Stimulated activated naive CD8-positive, alpha-beta T cell treated with anti-CD3 and anti-CD28 coated beads, Interleukin-15, amount 100 ng/mL, for 72 hours (primary cell): ENCODE data around the gene FAM110A.
A peak's percentile ranks its signal among the peaks of the same experiment; 100 is the strongest.

Experiments
- ATAC-seq: fragments of 150-1000 bp; cut with Tn5 transposase; 2 replicates; pipeline ENCODE4 v1.10.0; 2021; ENCODE audit warnings: mild to moderate bottlenecking, moderate library complexity
- DNase-seq, 2 donors: peaks; one replicate each; pipeline ENCODE4 v3.0.0; 2021 to 2022
- H3K27ac Mint-ChIP-seq, 2 donors: one replicate each; pipeline ENCODE4 v1.8.0; 2022; ENCODE audit warnings: mild to moderate bottlenecking in 2 of 2, mixed read lengths in 2 of 2, moderate library complexity in 2 of 2
- H3K27me3 Mint-ChIP-seq: one replicate; pipeline ENCODE4 v1.8.0; 2022; ENCODE audit warnings: mixed read lengths
- H3K4me1 Mint-ChIP-seq: one replicate; pipeline ENCODE4 v1.8.0; 2022; ENCODE audit warnings: mild to moderate bottlenecking, mixed read lengths
- H3K4me3 Mint-ChIP-seq, 2 donors: one replicate each; pipeline ENCODE4 v1.8.0; 2022; ENCODE audit warnings: mild to moderate bottlenecking in 2 of 2, mixed read lengths in 2 of 2, moderate library complexity in 1 of 2
- H3K9me3 Mint-ChIP-seq, 2 donors: one replicate each; pipeline ENCODE4 v1.8.0; 2022; ENCODE audit warnings: mixed read lengths in 2 of 2

The FAM110A gene

DNA sequence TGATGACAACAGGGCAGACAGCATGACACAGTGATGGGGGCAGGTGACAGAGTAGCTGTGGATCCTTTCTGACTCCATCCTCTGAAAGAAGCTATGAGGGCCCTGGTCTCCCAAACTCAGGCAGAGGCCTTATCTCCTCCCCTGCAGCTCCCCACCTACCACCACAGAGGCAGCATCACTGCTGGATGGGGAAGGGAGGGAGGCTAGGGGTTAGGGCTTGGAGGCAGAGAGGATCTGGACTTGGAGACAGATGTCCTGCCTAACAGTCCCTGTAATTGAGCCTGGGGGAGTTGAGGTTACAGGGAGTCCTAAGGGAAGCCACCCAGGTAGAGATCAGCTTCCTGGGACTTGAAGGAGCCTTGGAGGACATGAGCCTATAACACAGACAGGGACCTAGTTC lies 37.9 kb downstream of the FAM110A start:
- no peaks in the 10 kb centered on the region for H3K27me3 Mint-ChIP-seq
- no peak for DNase-seq
- no peaks in the 10 kb centered on the region for H3K9me3 Mint-ChIP-seq
- ATAC-seq = no peak
- H3K27ac Mint-ChIP-seq = no peak overlapping the region
- no peak overlapping the region for H3K4me3 Mint-ChIP-seq
- no peaks in the 10 kb centered on the region for H3K4me1 Mint-ChIP-seq

- no peak for ATAC-seq
- Mint-ChIP-seq H3K27me3 (no peaks in the 10 kb centered on the region), H3K4me3 (no peak overlapping the region), H3K4me1 (no peaks in the 10 kb centered on the region), H3K9me3 (no peaks in the 10 kb centered on the region), H3K27ac (peak overlapping the region in 1 of 2 donors; percentile 85)
- DNase-seq = no peak
Measured at GRCh38 chr20:871948-872347, 38.4 kb downstream of the FAM110A start.

DNA sequence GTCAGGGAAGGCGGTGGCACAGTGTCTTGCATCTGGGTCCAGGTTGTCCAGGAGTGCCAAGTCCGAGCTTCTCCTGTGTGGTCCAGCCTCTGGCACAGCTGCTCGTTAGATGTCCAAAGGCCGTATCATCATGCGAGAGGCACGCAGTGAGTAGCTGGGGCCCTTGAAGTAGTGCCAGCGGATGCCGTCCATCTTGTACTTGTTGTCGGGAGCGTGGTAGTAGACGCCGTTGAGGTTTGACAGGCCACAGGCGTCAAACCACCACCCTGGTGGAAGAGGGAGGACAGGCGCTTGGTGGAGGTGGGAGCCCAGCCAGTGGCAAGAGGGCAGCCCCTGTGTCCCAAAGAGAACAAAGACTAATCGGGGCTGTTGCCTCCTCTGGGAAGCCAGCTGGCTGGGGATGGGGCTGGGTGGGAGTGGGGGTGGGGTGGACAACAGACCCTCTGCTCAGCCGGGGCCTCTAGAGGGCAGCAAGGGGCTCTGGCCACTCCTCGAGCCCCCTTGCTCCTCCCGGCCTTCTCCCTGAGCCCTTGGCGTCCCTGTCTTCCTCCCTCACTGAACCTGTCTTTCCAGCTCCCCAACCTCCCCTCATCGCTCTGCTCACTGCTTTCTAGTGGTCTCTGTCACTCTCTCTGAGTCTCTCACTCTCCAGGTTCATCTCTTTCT lies 39.5 kb downstream of the FAM110A start:
- Mint-ChIP-seq H3K27me3 (no peaks in the 10 kb centered on the region), H3K27ac (no peak overlapping the region), H3K9me3 (no peaks in the 10 kb centered on the region), H3K4me3 (no peak overlapping the region), H3K4me1 (no peaks in the 10 kb centered on the region)
- DNase-seq (no peak), ATAC-seq (no peak)

GRCh38 chr20:873875-874607 lies 40.5 kb downstream of the FAM110A start:
- no peak for DNase-seq
- Mint-ChIP-seq H3K4me1 (no peaks in the 10 kb centered on the region), H3K27ac (no peak overlapping the region), H3K27me3 (no peaks in the 10 kb centered on the region), H3K9me3 (no peaks in the 10 kb centered on the region), H3K4me3 (no peak overlapping the region)
- ATAC-seq = peak; percentile 73

DNA sequence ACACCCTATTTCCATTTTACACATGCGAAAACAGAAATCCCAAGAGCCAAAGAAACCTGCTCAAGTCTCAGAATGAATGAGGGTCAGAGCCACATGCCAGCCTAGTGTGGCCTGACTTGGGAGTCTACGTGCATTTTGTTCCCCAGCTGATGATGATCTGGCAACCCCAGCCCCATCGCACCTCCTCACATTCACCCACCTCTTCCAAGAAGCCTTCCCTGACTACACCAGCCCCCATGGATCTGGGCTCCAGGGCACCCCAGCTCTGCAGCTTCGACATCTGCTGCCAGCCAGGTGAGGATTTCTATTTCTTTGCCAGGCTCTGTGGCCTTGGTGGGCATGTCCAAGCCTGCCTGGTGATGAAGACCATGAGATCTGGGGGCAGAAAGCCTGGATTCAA lies 41.6 kb downstream of the FAM110A start:
- DNase-seq (no peak), ATAC-seq (no peak)
- H3K27me3 Mint-ChIP-seq = no peaks in the 10 kb centered on the region
- H3K4me1 Mint-ChIP-seq = peaks cover 4% of the 10 kb centered on the region
- H3K9me3 Mint-ChIP-seq = no peaks in the 10 kb centered on the region
- peak overlapping the region in 1 of 2 donors; percentile 38 for H3K27ac Mint-ChIP-seq
- H3K4me3 Mint-ChIP-seq = no peak overlapping the region

- no peak for DNase-seq
- no peaks in the 10 kb centered on the region for H3K27me3 Mint-ChIP-seq
- no peak for ATAC-seq
- H3K27ac Mint-ChIP-seq = no peak overlapping the region
- H3K4me3 Mint-ChIP-seq = no peak overlapping the region
- H3K9me3 Mint-ChIP-seq = no peaks in the 10 kb centered on the region
- peaks cover 26% of the 10 kb centered on the region for H3K4me1 Mint-ChIP-seq
Measured at GRCh38 chr20:877814-878213, 44.3 kb downstream of the FAM110A start.

- DNase-seq = no peak
- peaks cover 34% of the 10 kb centered on the region for H3K4me1 Mint-ChIP-seq
- no peak overlapping the region for H3K27ac Mint-ChIP-seq
- no peaks in the 10 kb centered on the region for H3K9me3 Mint-ChIP-seq
- ATAC-seq = no peak
- H3K4me3 Mint-ChIP-seq = no peak overlapping the region
- H3K27me3 Mint-ChIP-seq = peaks cover 8% of the 10 kb centered on the region
Measured at GRCh38 chr20:878511-879307, 45.2 kb downstream of the FAM110A start.

DNA sequence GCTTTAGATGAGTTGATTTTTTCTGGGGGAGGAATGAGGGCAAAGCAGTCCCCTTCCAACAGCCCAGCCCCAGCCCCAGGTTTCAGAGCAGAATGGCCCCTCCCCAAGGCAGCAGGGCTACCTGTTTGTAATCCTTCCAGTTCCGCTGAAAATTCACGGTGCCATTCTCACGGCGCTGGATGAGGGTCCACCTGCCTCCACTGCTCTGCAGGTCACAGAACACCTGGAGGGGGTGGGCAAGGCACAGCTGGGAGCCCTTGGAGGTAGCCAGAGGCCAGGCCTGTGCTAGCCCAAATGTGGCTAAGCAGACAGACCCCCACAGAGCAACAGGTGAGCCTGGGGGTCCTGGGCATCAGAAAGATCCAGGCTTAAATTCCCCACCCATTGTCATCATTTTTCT lies 46.1 kb downstream of the FAM110A start:
- Mint-ChIP-seq H3K27me3 (peaks cover 16% of the 10 kb centered on the region), H3K4me3 (no peak overlapping the region), H3K9me3 (no peaks in the 10 kb centered on the region), H3K4me1 (peaks cover 34% of the 10 kb centered on the region), H3K27ac (no peak overlapping the region)
- DNase-seq (no peak), ATAC-seq (no peak)

DNA sequence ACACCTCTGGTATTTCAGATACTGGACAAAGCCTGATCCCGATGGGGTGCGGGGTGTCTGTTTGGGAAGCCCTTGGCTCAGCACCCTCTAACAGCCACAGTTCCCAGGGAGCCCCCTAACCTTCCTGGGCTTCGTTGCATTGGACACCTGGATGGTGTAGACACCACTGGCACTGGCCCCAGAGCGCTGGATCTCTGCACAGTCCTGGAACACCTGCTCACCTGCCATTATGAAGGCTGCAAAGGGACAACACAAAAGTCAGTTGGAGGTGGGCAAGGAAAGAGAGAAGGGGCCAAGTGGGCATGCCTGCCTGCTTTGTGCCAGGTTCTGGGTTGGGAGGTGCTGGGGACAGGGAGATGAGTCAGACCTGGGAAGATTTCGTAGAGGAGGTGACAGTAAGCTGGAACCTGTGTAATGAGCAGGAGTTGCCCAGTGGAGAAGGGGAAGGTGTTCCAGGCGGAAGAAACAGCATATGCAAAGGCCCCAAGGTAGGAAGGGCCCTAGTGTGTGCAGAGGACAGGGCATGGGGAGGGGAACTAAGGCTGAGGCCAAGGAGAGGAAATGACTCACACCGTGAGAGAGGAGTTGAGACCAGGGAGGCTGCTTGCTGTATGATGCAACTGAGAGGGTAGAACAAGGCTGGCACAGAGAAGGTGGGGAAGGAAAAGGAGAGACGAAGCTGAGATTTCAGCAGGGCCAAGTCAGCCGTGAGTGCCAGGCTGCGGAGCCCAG lies 47.7 kb downstream of the FAM110A start:
- Mint-ChIP-seq H3K4me1 (peaks cover 45% of the 10 kb centered on the region), H3K27me3 (peaks cover 29% of the 10 kb centered on the region), H3K9me3 (no peaks in the 10 kb centered on the region), H3K4me3 (peak overlapping the region; percentile 75 to 86), H3K27ac (peak overlapping the region; percentile 97 to 98)
- ATAC-seq (peak; percentile 100), DNase-seq (peak; percentile 44 to 65)

DNA sequence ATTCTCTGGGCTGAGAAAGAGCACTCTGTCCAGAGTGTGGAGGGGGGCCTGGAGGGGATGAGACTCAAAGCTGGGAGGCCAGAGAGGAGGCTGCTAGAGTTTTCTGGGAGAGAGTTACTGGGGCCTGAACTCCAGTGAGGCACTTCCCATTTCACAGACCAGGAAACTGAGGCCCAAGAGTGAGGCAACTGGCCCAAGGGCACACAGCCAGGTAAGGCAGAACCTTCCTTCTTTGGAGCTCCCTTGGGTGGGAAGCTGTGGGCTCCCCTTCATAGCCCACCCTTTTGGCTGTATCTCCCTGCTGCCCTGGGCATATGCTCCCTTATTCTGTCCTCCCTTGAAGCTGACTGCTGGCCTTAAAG lies 48.2 kb downstream of the FAM110A start:
- Mint-ChIP-seq H3K4me1 (peaks cover 45% of the 10 kb centered on the region), H3K27ac (peak overlapping the region; percentile 97 to 98), H3K4me3 (peak overlapping the region; percentile 75 to 86), H3K27me3 (peaks cover 29% of the 10 kb centered on the region), H3K9me3 (no peaks in the 10 kb centered on the region)
- ATAC-seq = peak; percentile 9
- no peak for DNase-seq

DNA sequence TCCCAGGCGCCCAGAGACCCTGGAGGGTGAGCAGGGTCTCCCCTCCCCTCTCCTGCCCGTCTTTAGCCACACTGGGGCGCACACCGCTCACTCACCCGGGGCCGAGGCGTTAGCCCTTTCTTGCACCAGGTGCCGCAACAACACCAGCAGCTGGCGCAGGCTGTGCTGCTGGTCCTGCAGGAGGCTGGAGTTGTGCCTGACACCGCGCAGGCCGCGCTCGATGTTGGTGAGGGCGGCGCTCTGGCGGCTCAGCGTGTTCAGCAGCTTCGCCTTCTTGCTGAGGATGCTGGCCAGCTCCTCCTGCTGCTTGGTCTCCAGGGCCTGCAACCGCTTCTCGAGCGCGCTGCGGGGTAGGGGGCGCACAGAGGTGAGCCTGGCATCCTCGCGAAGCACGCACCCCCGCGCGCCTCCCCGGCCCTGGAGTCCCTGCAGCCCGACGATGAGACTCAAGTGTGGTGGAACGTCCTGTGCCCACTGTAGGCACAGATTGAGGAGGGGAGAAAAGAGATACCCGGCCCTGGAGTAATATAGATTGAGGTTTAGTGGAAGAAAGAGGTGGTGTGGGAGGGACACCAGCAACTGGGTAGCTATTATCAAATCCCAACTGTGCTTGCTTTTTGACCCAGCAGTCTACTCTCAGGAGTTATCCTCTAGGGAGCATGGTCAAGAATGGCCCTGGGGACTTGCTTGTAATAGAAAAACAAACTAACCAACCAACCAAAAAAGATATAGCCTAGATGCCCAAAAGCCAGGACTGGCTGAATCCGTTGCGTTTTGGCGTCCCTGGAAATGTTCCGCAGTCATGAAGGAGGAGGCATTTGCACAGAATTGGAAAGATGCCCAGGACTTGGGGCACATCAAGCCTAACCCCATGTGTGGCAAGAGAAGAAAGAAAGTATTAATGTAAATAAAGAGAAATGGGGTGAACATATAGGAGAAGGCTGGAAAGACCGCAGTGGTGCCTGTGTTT lies 51.8 kb downstream of the FAM110A start:
- Mint-ChIP-seq H3K4me1 (peaks cover 40% of the 10 kb centered on the region), H3K27me3 (peaks cover 29% of the 10 kb centered on the region), H3K9me3 (no peaks in the 10 kb centered on the region), H3K4me3 (no peak overlapping the region), H3K27ac (no peak overlapping the region)
- ATAC-seq (no peak), DNase-seq (no peak)

DNA sequence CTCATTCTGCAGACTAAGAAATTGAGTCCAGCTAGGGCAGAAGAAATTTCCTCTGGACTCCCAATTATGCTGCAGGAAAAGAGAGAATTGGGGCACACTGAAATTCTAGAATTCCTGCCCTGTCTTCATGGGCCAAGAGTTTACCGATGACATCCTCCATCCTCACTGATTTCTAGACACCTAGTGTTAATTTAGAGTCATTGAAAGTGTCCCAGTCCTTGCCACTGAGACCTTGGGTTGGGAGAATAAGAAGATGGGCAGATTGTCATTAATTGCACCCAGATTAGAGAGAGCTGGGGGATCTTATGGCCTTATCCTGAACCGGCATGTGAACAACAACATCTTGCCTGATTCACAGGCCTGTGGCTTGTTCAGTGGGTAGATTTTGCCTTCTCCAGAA lies 53.6 kb downstream of the FAM110A start:
- no peak for DNase-seq
- no peak overlapping the region for H3K27ac Mint-ChIP-seq
- H3K9me3 Mint-ChIP-seq = no peaks in the 10 kb centered on the region
- peaks cover 26% of the 10 kb centered on the region for H3K4me1 Mint-ChIP-seq
- H3K4me3 Mint-ChIP-seq = no peak overlapping the region
- peaks cover 29% of the 10 kb centered on the region for H3K27me3 Mint-ChIP-seq
- no peak for ATAC-seq

DNA sequence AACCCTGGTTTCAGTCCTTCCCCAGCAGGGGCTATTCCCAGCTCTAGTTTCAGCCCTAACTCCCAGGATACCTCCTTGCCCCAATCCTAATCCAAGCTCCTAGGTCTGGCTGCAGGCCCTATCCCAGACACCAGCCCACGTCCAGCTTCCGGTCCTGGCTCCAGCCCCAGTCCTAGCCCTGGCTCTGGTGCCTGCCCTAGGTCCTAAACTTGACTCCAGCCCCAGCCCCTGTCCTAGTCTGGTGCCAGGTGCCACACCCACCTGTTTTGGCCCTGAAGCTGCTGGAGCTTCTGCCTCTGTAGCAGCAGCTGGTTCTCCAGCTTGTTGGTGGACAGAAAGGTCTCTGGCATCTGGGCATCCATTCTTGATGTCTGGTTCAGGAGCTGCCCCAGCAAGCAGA lies 54.5 kb downstream of the FAM110A start:
- Mint-ChIP-seq H3K9me3 (no peaks in the 10 kb centered on the region), H3K27me3 (peaks cover 27% of the 10 kb centered on the region)
- ATAC-seq = no peak

GRCh38 chr20:889106-889505 lies 55.6 kb downstream of the FAM110A start:
- Mint-ChIP-seq H3K4me3 (no peak overlapping the region), H3K4me1 (peaks cover 11% of the 10 kb centered on the region), H3K9me3 (no peaks in the 10 kb centered on the region), H3K27me3 (peaks cover 18% of the 10 kb centered on the region), H3K27ac (no peak overlapping the region)
- DNase-seq (no peak), ATAC-seq (no peak)

More for the DNA sequence above, 54.5 kb downstream of the FAM110A start:
- DNase-seq = no peak
- Mint-ChIP-seq H3K4me3 (no peak overlapping the region), H3K27ac (no peak overlapping the region), H3K4me1 (peaks cover 17% of the 10 kb centered on the region)
